HepG2 (cell line): ENCODE results near the gene PRXL2A. TPM values are rescaled to one million over a fixed set of nuclear protein-coding genes. Genes with fewer than 3 reads are reported as not detected.

Experiments
- ATAC-seq: fragments of 200-7000 bp; cut with Tn5 transposase; 3 replicates; pipeline ENCODE4 v1.9.1; 2020; ENCODE audit warnings: mild to moderate bottlenecking, moderate library complexity
- BruUV-seq: library from RNA; stranded (reverse); fragments of 400-500 nt; replicated peaks from 2 replicates; lab custom pipeline; 2021; lab: Mats Ljungman, UMichigan
- CTCF ChIA-PET: fragments of 300-600 bp; formaldehyde crosslinking; extraction: SDS; loops from one replicate; lab custom pipeline; 2021; ENCODE audit warnings: low total read pairs, inconsistent platforms, low intra/inter-chr PET ratio; lab: Yijun Ruan, JAX
- POLR2A ChIA-PET: fragments of 350-600 bp; sonication (Branson Sonifier 250); formaldehyde crosslinking; loops from one replicate; lab custom pipeline; 2020; ENCODE audit warnings: antibody characterized with exemption, inconsistent platforms; lab: Yijun Ruan, JAX
- DNase-seq: peaks from one replicate; pipeline ENCODE4 v3.0.0-alpha.2; 2015; ENCODE audit warnings: low spot score
- FAIRE-seq: peaks from 3 replicates; lab custom pipeline; 2011; peaks lifted over from hg19 to GRCh38; lab: Jason Lieb, UNC
- H2AFZ ChIP-seq: one replicate; pipeline ENCODE4 v1.6.1; 2011; ENCODE audit warnings: low read length, inconsistent platforms
- H3K27ac ChIP-seq: fragments of 300-600 bp; 3 replicates; pipeline ENCODE4 v1.8.0; 2011; ENCODE audit warnings: mixed run types, mild to moderate bottlenecking, mixed read lengths, low read length, inconsistent platforms; ENCODE audit not compliant: insufficient read depth; ENCODE audit errors: extremely low read length
- H3K27me3 ChIP-seq, 2 experiments: fragments of 200-600 bp in 1 of 2; 2 replicates in 1 of 2; 3 replicates in 1 of 2; pipeline versions ENCODE4 v1.6.0 to v1.8.0; 2011; ENCODE audit warnings: low read length in 2 of 2, mild to moderate bottlenecking in 2 of 2, moderate library complexity in 2 of 2, inconsistent platforms in 1 of 2; ENCODE audit not compliant: insufficient read depth in 2 of 2, control insufficient read depth in 1 of 2
- H3K36me3 ChIP-seq, 2 experiments: fragments of 200-600 bp in 1 of 2; replicated peaks in 1 of 2; 2 replicates in 1 of 2; 3 replicates in 1 of 2; pipeline versions ENCODE4 v1.5.1 to v1.8.0; 2011; ENCODE audit warnings: low read length in 2 of 2, inconsistent platforms in 1 of 2; ENCODE audit not compliant: insufficient read depth in 2 of 2, control insufficient read depth in 1 of 2
- H3K4me1 ChIP-seq: 2 replicates; pipeline ENCODE4 v1.5.1; 2012; ENCODE audit warnings: low read length, inconsistent platforms; ENCODE audit not compliant: insufficient read depth
- H3K4me2 ChIP-seq: 2 replicates; pipeline ENCODE4 v1.6.0; 2011; ENCODE audit warnings: low read depth, low read length, inconsistent platforms
- H3K4me3 ChIP-seq, 3 experiments: fragments of 200-600 bp in 1 of 3; sonication (generic), shearing (Covaris generic) in 1 of 3; replicated peaks in 1 of 3; 2 replicates each; pipeline ENCODE4 v1.5.1; 2011 to 2016; ENCODE audit warnings: low read length in 3 of 3, inconsistent platforms in 2 of 3, low read depth in 2 of 3, mild to moderate bottlenecking in 2 of 3, control low read depth in 1 of 3, mixed read lengths in 1 of 3; ENCODE audit not compliant: insufficient read depth in 1 of 3
- H3K79me2 ChIP-seq: one replicate; pipeline ENCODE4 v1.6.1; 2011; ENCODE audit warnings: low read length, inconsistent platforms; ENCODE audit not compliant: insufficient read depth
- H3K9ac ChIP-seq: 2 replicates; pipeline ENCODE4 v1.6.0; 2011; ENCODE audit warnings: mild to moderate bottlenecking, low read depth, low read length, inconsistent platforms; ENCODE audit not compliant: insufficient read depth
- H3K9me3 ChIP-seq: 2 replicates; pipeline ENCODE4 v1.5.1; 2012; ENCODE audit warnings: mild to moderate bottlenecking, low read length
- H4K20me1 ChIP-seq: 2 replicates; pipeline ENCODE4 v1.6.0; 2011; ENCODE audit warnings: inconsistent platforms, mild to moderate bottlenecking, low read length, moderate library complexity; ENCODE audit not compliant: insufficient read depth
- AHR ChIP-seq: IDR thresholded peaks from 2 replicates; pipeline ENCODE4 v1.6.1; 2018; ENCODE audit warnings: missing genetic modification reagents, missing compliant biosample characterization
- ARID4A ChIP-seq: sonication (generic); formaldehyde crosslinking; IDR thresholded peaks from 2 replicates; pipeline ENCODE4 v1.5.0; 2020; ENCODE audit warnings: mild to moderate bottlenecking, missing genetic modification reagents, borderline replicate concordance
- ARNT ChIP-seq: fragments of 450-650 bp; IDR thresholded peaks from 2 replicates; pipeline ENCODE4 v1.6.1; 2017
- ATF7-NPFF ChIP-seq: sonication (generic); formaldehyde crosslinking; IDR thresholded peaks from 2 replicates; pipeline ENCODE4 v1.8.1; 2023; ENCODE audit warnings: mild to moderate bottlenecking, low read depth, missing genetic modification reagents, moderate library complexity
- EED ChIP-seq: sonication (generic); formaldehyde crosslinking; IDR thresholded peaks from 2 replicates; pipeline ENCODE4 v1.5.0; 2020; ENCODE audit warnings: mild to moderate bottlenecking, missing genetic modification reagents
- GABPB1 ChIP-seq: IDR thresholded peaks from 2 replicates; pipeline ENCODE4 v1.6.1; 2016; ENCODE audit warnings: mild to moderate bottlenecking, missing genetic modification reagents, moderate library complexity, missing compliant biosample characterization
- GATAD2A ChIP-seq: IDR thresholded peaks from 2 replicates; pipeline ENCODE4 v1.6.1; 2016
- HNRNPK ChIP-seq: fragments of 200-400 bp; formaldehyde crosslinking; IDR thresholded peaks from 2 replicates; pipeline ENCODE4 v1.6.1; 2018; ENCODE audit warnings: low read length, low read depth, moderate library complexity, mild to moderate bottlenecking; ENCODE audit not compliant: poor library complexity, severe bottlenecking
- KMT2B ChIP-seq: IDR thresholded peaks from 2 replicates; pipeline ENCODE4 v1.6.1; 2016; ENCODE audit warnings: missing genetic modification reagents, missing compliant biosample characterization
- MTERF4 ChIP-seq: sonication (generic); formaldehyde crosslinking; IDR thresholded peaks from 2 replicates; pipeline ENCODE4 v1.8.0; 2023; ENCODE audit warnings: mild to moderate bottlenecking, missing genetic modification reagents
- ONECUT2 ChIP-seq: sonication (generic); formaldehyde crosslinking; IDR thresholded peaks from 2 replicates; pipeline ENCODE4 v1.4.0; 2020; ENCODE audit warnings: missing genetic modification reagents
- PTBP1 ChIP-seq: fragments of 200-400 bp; formaldehyde crosslinking; IDR thresholded peaks from 2 replicates; pipeline ENCODE4 v1.6.1; 2018; ENCODE audit warnings: low read length, low read depth; ENCODE audit not compliant: poor library complexity, severe bottlenecking
- SOX6 ChIP-seq, 2 experiments: fragments of 450-650 bp in 1 of 2; sonication (generic) in 1 of 2; formaldehyde crosslinking in 1 of 2; IDR thresholded peaks; 2 replicates each; pipeline versions ENCODE4 v1.4.0 to v1.6.1; 2017 to 2020; ENCODE audit warnings: antibody characterized with exemption in 1 of 2, mild to moderate bottlenecking in 1 of 2, missing genetic modification reagents in 1 of 2
- ZFP41 ChIP-seq: sonication (generic); formaldehyde crosslinking; IDR thresholded peaks from 2 replicates; pipeline ENCODE4 v1.4.0; 2020; ENCODE audit warnings: mild to moderate bottlenecking, missing genetic modification reagents, borderline replicate concordance
- ZNF33B ChIP-seq: sonication (generic); formaldehyde crosslinking; IDR thresholded peaks from 2 replicates; pipeline ENCODE4 v1.5.1; 2020; ENCODE audit warnings: mild to moderate bottlenecking, missing genetic modification reagents
- ZNF839 ChIP-seq: sonication (generic); formaldehyde crosslinking; IDR thresholded peaks from 2 replicates; pipeline ENCODE4 v1.4.0; 2020; ENCODE audit warnings: missing genetic modification reagents, mild to moderate bottlenecking, borderline replicate concordance
- WGBS: methylation state at CpG from one replicate; pipeline ENCODE4 v1.1.6; 2017; ENCODE audit warnings: low lambda C conversion rate; 5-methylcytosine and 5-hydroxymethylcytosine counted together
- in situ Hi-C: cut with HindIII; loops from 2 replicates; pipeline ENCODE4 v1.10.0; 2017; ENCODE audit warnings: low pct_unique_long_range_greater_than_20kb; ENCODE audit not compliant: extremely low pct_ligation_motif_present
- intact Hi-C: fragments of 100-400 bp; cut with micrococcal nuclease; formaldehyde crosslinking; loops from one replicate; pipeline ENCODE4 v1.10.0; 2022; ENCODE audit not compliant: unreplicated experiment
- polyA plus RNA-seq, 8 experiments: library from polyadenylated mRNA; depleted of rRNA in 3 of 8; stranded (reverse) in 7 of 8; unstranded in 1 of 8; fragments of >200 nt; fragmentation: Illumina TruSeq in 4 of 8; extraction: Trizol in 4 of 8; gene quantifications; 2 replicates each; pipeline versions ENCODE4 v1.2.1 to v1.2.3, GENCODE V29; 2011 to 2016; ENCODE audit warnings: low read depth in 4 of 8, missing spikeins in 1 of 8, mixed read lengths in 1 of 8; ENCODE audit not compliant: insufficient read depth in 1 of 8
- total RNA-seq, 5 experiments: library from RNA; depleted of rRNA; stranded (reverse); fragments of >200 nt; fragmentation: Illumina TruSeq; extraction: Trizol; gene quantifications; 2 replicates each; pipeline ENCODE4 v1.2.3, GENCODE V29; 2016; ENCODE audit warnings: low read depth in 1 of 5
- TF ChIP-seq, protein P1 (sequence below): sonication (generic); formaldehyde crosslinking; IDR thresholded peaks from 2 replicates; pipeline ENCODE4 v1.8.0; 2022; ENCODE audit warnings: mild to moderate bottlenecking, missing genetic modification reagents, moderate library complexity
- TF ChIP-seq, protein P2 (sequence below): sonication (generic); formaldehyde crosslinking; IDR thresholded peaks from 2 replicates; pipeline ENCODE4 v1.4.0; 2020; ENCODE audit warnings: low read depth, mild to moderate bottlenecking, missing genetic modification reagents

PRXL2A gene
- total and polyA plus RNA-seq, 2 of the 13 experiments (the other 11 are each of a cell fraction or from before 2014, with no cell fraction given): 43.9 to 79.9 TPM

DNA sequence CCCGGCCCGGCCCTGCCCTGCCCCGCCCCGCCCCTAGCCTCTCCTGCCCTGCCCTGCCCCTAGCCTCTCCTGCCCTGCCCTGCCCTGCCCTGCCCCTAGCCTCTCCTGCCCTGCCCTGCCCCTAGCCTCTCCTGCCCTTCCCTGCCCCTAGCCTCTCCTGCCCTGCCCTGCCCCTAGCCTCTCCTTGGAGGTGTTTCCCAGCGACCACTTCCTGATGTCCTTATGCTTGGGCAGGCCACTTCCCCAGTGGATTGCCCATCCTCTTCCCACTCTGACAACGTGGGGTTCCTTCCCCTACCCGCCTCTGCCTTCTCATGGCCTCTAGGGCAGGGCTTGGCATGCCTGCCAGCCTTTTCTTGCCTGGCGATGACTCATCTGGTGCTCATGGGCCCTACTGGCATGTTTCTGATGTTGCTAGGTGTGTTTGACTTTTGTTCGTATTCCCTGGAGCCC lies 21.2 kb downstream of the PRXL2A start:
- no peak for DNase-seq
- TF ChIP-seq, protein P1, sequence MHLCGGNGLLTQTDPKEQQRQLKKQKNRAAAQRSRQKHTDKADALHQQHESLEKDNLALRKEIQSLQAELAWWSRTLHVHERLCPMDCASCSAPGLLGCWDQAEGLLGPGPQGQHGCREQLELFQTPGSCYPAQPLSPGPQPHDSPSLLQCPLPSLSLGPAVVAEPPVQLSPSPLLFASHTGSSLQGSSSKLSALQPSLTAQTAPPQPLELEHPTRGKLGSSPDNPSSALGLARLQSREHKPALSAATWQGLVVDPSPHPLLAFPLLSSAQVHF (CRISPR knock-in tag): no peak
- TF ChIP-seq SOX6 (IDR thresholded peaks at IDR 0.05): no peak
- TF ChIP-seq SOX6 (CRISPR knock-in tag; IDR thresholded peaks at IDR 0.05): no peak
- no peak for TF ChIP-seq GABPB1
- TF ChIP-seq, protein P2, sequence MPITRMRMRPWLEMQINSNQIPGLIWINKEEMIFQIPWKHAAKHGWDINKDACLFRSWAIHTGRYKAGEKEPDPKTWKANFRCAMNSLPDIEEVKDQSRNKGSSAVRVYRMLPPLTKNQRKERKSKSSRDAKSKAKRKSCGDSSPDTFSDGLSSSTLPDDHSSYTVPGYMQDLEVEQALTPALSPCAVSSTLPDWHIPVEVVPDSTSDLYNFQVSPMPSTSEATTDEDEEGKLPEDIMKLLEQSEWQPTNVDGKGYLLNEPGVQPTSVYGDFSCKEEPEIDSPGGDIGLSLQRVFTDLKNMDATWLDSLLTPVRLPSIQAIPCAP (CRISPR knock-in tag): no peak
- no peak for TF ChIP-seq MTERF4 (CRISPR knock-in tag)
- TF ChIP-seq ARID4A (CRISPR knock-in tag): no peak
- no peak for TF ChIP-seq KMT2B (CRISPR knock-in tag)
- TF ChIP-seq ZFP41 (CRISPR knock-in tag): no peak
- TF ChIP-seq ONECUT2 (CRISPR knock-in tag): no peak
- TF ChIP-seq EED: no peak
- TF ChIP-seq GATAD2A (CRISPR knock-in tag): no peak
- no peak for TF ChIP-seq AHR (CRISPR knock-in tag)
- TF ChIP-seq ATF7-NPFF (CRISPR knock-in tag): no peak
- TF ChIP-seq ZNF33B: no peak
- no peak for TF ChIP-seq ARNT
- TF ChIP-seq ZNF839 (CRISPR knock-in tag): no peak
- no peak for TF ChIP-seq PTBP1
- TF ChIP-seq HNRNPK: no peak
- no peak for FAIRE-seq
- intact Hi-C loops (no loop called here), in situ Hi-C loops (no loop called here)
- ChIA-PET POLR2A (no interaction called here), CTCF (no interaction called here)
- Histone ChIP-seq H4K20me1 (no peaks in the 10 kb centered on the region), H3K9ac (no peak overlapping the region), H3K36me3 (peaks cover 14 to 72% of the 10 kb centered on the region in 2 experiments), H3K9me3 (no peaks in the 10 kb centered on the region), H3K4me2 (no peak overlapping the region), H3K79me2 (no peaks in the 10 kb centered on the region), H3K4me1 (no peaks in the 10 kb centered on the region), H3K27me3 (no peaks in the 10 kb centered on the region), H3K4me3 (no peak overlapping the region), H3K27ac (no peak overlapping the region), H2AFZ (no peak overlapping the region)
- 85% methylated on average over 9 of the region's 9 CpGs for WGBS
- BruUV-seq: no TSS peak
- ATAC-seq: no peak
